GM21825 (cell line): ENCODE measurements around the gene GNG13.
"Not testable (repeated sequence)": the region's sequence is repeated elsewhere in the genome, so short reads cannot be mapped to it uniquely, and the experiment has no call there.

Source experiments
- ATAC-seq: cut with Tn5 transposase; IDR thresholded peaks from one replicate; pipeline ENCODE4 v1.9.1; 2021; ENCODE audit warnings: mild to moderate bottlenecking, moderate library complexity; ENCODE audit not compliant: unreplicated experiment

GNG13 gene

DNA sequence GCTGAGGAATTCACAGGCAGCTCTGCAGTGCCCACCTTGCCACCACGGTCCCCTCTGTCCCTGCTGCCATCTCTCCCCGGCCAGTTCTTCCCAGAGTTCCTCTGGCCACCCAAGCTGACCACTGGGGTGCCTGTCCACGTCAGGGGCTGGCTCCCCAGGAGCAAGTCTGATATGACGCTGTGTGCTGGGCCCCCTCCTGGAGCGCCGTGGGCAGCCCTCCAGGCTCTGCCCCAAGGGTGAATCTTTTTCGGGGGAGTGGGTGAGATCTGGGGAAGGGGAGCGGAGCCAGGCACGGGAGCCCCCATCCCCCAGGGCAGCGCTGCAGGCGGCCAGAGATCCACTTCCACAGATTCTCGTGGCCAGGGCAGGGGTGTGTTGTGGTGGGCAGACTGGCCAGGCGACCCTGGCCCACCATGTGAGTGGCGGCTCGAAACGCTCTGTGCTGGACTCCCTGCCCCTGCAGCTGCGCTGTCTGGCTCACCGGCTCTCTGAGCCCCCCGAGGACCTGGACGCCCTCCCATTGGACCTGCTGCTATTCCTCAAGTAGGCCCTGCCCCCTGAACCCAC is 36.3 kb downstream of the GNG13 start:
- no peak for ATAC-seq

DNA sequence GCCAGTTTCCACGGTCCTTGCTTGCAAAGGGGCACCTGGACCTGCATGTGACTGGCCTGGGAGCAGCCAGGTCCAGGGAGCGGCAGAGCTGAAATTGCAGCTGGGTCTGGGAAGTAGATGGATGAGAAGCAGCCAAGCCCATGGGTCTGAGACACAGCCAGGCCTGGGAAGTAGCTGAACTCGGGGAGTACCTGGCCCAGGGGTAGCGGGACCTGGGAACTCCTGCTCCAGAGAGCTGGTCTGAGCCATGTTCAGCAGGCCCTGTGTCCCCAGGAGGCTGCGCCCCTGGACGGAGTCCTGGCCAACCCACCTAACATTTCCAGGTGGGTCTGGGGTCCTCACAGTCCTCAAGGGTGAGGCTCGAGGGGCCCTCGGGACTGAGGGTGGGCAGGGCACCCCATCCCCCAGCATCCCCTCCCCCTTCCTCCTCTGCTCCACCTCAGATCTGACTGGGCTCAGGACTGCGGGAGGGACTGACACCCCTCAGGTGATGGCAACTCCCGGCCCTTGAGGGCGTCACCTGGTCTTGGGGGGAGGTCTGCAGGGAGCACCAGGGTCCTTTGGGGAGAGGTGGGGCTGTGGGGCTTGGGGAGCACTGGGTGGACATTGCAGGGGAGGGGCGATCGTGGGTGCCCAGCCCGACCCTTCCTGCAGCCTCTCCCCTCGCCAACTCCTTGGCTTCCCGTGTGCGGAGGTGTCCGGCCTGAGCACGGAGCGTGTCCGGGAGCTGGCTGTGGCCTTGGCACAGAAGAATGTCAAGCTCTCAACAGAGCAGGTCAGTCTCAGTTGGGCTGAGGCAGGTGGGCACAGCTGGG is 37.0 kb downstream of the GNG13 start:
- no peak for ATAC-seq

DNA sequence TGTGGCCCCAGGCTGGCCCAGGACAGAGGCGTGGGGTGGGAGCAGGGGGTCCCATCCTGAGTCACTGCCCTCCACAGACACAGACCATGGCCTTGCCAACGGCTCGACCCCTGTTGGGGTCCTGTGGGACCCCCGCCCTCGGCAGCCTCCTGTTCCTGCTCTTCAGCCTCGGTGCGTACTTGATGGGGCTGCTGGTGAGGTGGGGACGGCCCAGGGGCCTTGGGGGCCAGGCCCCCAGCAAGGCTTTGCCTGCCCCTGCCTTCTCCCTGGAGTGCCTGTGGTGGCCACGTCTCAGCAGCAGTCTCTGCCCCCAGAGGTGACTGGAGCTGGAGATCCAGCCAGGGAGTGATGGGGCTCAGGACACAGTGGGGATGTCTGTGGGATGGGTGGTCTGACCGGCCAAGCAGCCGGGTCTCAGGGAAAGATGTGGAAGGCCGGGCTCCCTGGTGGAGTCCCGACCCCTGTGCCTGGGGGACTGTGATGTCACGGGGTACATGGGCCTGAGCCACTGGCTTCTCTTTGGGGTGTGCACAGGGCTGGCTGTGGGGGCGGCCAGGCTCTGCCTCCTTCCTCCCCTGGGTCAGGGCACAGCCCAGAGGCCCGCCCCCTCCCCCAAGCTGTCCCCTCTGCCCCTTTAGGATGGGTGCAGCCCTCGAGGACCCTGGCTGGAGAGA is 37.8 kb downstream of the GNG13 start:
- ATAC-seq = no peak

DNA sequence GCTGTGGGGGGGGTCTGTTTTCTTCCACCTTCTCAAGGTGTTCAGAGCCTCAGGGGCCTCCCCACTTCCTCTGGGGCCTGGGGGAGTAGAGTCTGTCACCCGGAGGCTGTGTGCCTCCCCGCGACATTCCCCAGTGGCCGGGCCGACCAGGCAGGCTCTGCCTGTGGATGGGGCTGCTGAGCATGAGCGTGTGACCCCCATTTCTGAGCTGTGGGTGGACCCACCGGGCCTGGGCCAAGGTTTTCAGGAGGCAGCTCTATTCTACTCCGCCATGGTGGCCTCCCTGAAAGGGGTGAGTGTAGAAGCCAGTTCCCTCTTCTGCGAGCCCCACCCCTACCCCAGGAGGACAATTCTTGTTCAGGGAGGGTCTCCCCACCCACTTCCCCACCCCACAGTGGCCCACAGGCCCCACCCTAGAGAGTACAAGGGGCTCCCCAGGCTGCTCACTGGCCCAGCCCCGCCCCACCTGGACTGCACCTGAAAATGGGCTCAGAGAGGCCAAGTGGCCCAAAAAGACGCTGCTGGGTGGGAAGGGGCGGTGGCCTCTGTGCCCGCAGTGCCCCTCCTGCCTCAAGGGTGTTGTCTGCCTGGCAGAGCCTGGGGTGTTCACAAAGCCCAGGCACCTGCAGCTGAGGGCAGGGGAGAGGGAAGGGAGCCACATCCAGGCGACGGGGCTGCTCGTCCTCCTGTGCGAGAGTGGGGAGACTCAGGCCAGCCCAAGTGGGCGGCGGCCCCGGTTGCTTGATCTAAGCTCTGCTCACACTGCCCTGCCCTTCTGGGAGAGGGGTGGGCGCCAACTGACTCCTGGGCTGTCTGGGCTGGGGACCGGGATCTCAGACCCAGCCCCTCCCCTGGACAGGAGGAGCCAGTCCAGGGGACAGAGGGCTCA is 38.7 kb downstream of the GNG13 start:
- ATAC-seq = no peak

DNA sequence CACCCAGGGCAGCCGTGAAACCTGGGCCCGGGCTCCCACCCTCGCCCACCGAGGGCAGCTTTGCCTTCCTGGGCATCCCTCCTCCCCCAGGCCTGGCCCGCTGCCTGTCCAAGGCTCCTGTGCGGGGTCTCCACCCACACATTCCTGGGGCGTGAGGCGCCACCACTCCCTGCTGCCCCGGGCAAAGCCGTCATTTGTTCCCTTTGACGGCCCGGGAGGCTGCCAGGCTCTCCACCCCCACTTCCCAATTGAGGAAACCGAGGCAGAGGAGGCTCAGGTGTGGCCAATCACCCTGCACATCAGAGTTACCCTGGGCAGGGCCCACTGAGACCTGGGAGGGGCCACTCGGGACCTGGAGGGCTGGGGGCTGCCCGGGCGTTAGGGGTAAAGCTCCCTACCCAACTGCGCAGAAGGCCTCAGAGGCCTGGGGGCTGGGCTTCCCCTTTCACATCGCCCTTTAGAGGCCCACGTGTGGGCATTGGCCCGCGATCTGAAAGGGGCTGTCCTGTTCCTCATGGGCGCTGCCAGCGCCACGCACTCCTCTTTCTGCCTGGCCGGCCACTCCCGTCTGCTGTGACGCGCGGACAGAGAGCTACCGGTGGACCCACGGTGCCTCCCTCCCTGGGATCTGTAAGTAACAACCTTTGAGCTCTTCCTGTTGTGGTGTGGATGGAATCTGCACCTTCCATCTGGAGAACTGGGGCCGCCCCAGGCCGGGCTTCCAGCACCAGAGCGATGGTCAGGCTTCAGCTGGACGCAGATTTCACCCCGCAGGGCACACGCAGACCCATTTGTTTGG is 39.8 kb downstream of the GNG13 start, which contains the start of gene MSLN:
MSLN (plus strand) TSS at position 190 of the 799 bp plus-strand sequence. CDS start 1,947 bp downstream, outside the sequence.
- no peak for ATAC-seq

DNA sequence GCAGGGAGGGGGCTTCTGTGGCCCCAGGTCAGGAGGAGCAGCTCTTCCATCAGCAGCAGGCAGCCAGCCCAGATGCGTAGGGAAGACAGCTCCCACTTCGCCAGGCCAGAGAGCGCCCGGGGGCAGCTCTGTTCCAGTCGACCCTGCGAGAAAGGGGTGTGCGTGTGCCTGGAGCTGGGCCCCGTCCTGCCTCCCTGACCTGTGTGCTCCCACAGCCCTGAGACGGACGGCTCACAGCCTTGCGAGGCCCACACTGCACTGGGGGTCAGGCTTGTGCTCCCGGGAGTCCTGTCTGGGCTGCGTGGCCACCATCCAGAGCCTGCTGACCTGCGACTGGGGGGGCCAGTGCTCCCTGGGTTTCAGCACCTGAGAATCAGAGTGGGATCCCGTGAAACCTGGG is 40.5 kb downstream of the GNG13 start:
- no peak for ATAC-seq

DNA sequence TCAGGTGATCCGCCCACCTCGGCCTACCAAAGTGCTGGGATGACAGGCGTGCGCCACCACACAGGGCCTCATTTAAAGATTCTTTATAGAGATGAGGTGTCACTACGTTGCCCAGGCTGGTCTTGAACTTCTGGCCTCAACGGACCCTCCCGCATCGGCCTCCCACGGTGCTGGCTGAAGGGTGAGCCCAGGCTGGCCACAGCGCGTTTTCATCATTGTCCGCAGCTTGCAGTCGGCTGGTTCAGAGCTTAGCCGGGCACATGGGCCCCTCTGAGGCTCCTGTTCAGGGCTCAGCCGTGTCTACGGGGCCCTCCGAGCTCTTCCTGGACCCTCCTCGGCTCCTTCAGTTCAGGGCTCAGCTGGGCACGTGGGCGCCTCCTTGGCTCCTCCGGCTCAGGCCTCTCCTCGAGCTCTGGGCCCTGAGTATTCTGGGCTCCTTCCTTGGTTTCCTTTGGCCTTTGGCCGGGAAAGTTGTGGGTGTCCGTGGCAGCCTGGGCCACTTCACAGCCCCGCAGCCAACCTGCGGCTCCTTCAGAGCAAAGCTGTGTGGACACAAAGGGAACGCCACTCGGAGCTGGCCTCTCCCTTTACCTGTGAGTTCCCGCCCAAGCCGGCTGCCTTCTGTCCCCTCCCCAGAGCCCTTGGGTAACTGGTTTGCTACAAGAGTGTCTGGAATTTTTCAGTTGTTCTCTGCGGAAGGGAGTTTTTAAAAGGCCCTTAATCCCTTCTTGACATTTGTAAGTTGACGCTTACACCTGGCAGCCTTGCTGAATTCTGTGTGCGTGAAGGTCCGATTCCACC is 41.2 kb downstream of the GNG13 start:
- ATAC-seq = no peak

DNA sequence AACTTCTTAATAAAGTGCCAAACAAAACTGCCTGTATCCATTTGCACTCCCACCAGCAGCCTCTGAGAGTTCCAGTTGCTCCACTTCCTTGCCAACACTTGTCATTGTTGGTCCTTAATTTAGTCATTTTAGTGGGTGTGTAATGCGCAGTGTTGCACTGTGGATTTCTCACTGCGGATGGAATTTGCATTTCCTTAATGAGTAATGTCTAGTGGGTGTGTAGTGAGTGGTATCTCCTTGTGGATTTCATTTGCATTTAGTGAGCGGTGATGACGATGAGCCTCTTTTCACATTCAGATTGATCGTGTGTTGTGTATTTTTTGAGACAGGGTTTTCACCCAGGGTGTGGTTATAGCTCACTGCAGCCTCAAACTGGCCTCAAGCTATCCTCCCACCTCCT is 44.1 kb downstream of the GNG13 start:
- no peak for ATAC-seq

DNA sequence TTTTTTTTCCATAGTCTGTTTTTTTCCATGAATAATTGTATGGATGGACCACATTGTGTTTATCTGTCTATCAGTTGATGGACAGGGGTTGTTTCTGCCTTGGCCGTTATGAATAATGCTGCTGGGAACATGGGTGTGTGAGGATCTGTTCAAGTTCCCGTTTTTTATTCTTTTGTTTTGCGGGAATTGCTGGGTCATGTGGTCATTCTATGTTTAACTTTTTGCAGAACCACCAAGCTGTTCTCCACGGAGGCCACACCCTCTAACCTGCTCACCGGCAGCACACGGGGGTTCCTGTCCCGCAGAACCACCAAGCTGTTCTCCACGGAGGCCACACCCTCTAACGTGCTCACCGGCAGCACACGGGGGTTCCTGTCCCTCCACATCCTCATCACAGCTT is 45.9 kb downstream of the GNG13 start:
- ATAC-seq = no peak

DNA sequence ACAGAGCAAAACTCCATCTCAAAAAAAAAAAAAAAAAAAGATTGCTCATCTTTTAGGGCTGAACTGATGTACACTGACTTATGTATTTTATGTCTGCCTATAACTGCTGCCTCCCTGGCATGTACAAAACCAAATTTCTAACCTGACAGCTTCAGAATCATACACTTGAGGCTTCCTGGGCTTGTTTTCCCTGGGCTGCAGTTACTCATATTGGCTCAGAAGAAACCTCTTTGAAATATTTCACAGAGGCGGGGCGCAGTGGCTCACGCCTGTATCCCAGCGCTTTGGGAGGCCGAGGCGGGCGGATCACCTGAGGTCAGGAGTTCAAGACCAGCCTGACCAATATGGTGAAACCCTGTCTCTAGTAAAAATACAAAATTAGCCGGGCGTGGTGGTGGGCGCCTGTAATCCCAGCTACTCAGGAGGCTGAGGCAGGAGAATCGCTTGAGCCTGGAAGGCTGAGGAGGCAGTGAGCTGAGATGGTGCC is 46.4 kb downstream of the GNG13 start:
- ATAC-seq = not testable (repeated sequence)

DNA sequence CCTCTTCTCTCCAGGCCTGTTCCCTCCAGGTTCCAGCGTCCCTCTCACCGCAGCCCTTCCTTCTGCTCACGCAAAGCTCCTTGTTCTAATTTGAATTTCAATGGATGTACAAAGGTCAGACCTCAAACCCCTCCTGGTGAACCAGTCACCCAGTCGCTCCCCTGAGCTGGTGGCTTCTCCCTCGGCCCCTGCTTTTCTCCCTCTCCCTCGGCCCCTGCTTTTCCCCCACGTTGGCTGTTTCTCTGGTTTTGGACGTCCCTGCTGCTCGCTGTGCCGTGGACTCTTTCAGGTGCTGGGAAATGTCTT is 48.6 kb downstream of the GNG13 start:
- ATAC-seq = no peak

DNA sequence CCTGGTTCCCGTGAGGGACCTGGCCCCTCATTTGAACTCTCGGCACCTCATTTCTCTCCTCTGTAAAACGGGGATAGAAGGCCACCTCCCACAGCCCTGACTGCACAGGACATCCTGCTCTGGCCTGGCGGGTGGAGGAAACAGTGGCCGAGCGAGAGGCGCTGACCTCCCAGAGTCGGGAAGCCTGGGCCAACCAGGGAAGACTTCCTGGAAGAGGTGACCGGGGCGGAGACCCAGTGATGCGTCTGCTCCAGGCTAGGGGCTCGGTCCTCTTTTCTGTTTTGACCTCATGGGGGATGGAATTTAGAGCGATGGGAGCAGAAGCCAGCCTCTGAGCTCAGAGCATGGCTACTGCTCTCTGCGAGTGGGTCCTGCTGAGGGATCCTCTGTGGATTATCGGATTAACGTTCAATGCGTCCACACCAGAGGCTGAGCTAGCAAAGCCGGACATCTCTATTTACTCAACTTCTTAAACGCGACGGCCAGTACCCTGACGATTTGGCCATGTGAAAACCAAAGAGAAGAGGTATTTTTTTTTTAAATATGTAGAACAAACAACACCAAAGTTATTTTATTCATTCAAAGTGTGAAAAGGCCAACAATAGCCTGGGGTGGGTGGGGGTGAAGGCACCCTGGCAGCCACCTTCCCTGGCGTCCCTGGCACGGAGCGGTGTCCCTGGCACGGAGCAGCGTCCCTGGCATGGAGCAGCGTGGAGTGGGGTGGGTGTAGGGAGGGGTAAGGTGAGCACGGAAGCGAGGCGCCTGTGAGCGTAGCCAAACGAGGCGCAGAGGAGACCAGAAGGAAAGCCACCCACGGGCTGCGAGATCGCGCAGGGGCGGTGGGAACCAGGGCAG is 49.2 kb downstream of the GNG13 start:
- ATAC-seq = no peak

DNA sequence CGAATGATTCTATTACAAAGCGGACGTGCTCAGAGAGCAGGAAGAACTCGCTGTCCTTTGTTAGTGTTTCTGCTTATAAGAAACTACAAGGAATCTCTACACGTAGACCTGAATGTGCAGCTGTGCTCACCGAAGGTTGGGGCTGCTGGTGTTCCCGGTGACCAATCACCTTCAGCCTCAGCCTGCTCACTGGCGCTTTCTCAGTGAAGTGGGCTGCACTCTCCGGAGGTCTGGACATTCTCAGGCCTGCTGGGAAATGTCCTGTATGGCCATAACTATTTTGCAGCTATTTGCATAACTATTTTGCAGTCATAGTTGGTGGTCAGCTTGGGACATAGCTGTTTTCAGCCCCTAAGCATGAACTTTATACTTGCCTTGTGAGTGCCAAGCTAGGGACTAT is 50.0 kb downstream of the GNG13 start:
- no peak for ATAC-seq

DNA sequence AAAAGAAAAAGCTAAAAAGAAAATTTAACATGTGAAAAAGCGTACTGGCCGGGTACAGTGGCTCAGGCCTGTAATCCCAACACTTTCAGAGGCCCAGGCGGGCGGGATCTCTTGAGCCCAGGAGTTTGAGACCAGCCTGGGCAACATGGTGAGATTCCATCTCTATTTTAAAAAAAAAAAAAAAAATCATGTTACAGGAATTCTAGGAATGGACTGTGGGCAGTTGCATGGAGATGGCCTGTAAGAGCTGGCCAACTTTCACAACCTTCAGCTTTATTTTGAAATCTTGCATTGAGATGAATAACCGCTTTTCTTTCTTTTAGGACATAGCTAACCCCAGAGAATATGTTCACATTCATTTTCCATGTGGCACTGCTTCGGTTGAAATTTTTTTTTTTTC is 51.5 kb downstream of the GNG13 start:
- no peak for ATAC-seq
